Fibroblast of skin of right quadriceps (primary cell): Measurements from ENCODE around the gene APOH.
A peak's percentile ranks its signal among the peaks of the same experiment; 100 is the strongest.
"Not testable (repeated sequence)": the region's sequence is repeated elsewhere in the genome, so short reads cannot be mapped to it uniquely, and the experiment has no call there.

Experiments
- DNase-seq: peaks from one replicate; pipeline ENCODE4 v3.0.0-alpha.2; 2013

The APOH gene, protein sequence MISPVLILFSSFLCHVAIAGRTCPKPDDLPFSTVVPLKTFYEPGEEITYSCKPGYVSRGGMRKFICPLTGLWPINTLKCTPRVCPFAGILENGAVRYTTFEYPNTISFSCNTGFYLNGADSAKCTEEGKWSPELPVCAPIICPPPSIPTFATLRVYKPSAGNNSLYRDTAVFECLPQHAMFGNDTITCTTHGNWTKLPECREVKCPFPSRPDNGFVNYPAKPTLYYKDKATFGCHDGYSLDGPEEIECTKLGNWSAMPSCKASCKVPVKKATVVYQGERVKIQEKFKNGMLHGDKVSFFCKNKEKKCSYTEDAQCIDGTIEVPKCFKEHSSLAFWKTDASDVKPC

DNA sequence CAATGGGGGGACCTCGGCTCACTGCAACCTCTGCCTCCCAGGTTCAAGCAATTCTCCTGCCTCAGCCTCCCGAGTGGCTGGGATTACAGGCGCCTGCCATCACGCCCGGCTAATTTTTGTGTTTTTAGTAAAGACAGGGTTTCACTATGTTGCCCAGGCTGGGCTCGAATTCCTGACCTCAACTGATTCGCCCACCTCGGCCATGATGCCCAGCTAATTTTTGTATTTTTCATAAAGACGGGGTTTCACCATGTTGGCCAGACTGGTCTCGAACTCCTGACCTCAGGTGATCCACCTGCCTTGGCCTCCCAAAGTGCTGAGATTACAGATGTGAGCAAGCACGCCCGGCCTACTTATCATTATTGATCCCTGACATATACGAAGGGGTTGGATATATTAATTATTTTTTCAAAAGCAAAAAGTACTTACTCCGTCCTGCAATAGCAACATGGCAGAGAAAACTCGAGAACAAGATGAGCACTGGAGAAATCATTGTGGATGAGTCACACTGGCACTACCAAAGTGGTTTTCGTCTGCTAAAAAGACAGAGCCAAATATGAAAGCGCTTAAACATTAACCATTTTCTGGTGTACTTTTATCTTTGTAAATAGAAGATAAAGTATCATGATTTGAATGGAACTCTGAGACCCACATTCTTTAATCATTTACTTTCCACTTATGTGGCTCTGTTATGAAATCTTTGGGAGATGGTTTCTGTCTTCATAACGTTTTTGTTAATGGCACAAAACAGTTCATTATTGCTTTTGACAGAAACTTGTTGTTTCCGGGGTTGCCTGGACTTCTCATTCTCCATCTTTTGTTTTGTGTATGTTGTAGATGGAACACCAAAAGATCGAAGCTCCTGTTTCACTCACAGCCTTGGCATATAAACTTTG is at the start of gene APOH:
Gene APOH, minus strand, starts transcription at position 529 of the 896 bp plus-strand sequence. Its CDS starts 36 bp downstream, at position 493.
- no peak for DNase-seq

DNA sequence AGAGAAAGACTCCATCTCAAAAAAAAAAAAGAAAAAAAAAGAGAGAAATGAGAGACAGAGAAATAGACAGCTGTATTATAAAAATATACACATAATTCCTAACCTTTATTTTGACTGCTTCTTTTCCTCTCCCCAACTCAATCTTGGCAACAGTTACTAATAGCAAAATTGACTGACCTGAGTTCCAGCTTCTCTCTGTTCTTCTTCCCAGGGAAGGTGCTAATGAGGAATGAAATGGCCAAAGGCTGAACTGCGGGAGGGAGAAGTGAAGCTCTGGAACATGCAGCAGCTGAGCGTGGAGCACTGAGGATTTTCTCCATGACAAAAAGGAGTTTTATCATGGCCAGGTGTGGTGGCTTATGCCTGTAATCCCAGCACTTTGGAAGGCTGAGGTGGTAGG is 48.0 kb upstream of the APOH start:
- no peak for DNase-seq

DNA sequence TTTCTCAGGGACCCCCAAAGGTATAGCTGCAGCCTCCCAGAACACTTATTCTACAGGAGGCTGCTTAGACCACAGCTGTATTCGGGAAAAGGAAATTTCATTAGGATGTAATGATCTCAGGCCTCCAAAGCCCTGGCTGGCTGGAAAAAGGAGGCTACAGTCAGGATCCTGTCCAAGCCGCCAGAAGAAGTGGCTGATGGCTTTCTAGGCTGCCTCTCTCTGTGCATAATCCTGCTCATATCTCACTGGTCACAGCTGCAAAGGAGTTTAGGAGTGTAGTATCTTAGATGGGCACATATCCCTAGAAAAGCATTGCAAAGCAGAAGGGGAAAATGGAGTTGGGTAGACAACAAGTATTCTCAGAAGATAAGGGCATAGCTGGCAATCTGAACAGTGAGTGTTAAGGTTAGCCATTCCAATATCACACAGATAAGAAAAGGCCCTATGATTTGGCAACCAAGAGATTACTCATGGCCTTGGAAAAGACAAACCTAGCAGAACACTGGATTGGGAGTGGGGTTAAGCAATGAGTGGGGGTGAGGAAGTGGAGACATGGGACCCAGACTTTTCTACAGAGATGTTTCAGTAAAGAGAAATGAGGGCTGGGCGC is 47.2 kb upstream of the APOH start:
- peak; percentile 38 for DNase-seq

DNA sequence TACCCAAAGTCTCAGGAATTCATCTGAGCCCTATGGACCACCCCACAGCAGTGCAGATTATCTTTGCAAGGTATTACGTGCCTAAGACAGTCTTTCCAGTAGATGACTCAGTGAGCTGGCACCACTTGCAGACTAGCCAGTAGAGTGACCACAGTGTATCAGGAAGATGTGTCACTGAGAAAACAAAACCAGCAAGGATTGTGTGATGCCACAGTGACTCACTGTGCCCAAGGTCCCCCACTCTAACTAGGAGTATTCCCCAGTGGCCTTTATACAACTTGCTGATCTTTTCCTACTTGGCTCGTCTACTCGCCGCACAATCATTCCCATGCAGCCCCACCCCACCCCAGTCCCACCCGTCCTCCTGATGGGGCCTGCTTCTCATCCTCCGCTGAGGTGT is 46.4 kb upstream of the APOH start:
- DNase-seq = peak; percentile 93

DNA sequence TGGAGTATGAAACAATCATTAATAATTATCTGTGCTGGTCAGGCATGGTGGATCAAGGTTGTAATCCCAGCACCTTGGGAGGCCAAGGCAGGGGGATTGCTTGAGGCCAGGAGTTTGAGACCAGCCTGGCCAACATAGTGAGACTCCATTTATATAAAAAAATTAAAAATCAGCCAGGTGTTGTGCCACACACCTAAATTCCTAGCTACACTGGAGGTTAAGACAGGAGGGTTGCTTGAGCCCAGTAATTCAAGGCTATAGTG is 44.3 kb upstream of the APOH start:
- no peak for DNase-seq

DNA sequence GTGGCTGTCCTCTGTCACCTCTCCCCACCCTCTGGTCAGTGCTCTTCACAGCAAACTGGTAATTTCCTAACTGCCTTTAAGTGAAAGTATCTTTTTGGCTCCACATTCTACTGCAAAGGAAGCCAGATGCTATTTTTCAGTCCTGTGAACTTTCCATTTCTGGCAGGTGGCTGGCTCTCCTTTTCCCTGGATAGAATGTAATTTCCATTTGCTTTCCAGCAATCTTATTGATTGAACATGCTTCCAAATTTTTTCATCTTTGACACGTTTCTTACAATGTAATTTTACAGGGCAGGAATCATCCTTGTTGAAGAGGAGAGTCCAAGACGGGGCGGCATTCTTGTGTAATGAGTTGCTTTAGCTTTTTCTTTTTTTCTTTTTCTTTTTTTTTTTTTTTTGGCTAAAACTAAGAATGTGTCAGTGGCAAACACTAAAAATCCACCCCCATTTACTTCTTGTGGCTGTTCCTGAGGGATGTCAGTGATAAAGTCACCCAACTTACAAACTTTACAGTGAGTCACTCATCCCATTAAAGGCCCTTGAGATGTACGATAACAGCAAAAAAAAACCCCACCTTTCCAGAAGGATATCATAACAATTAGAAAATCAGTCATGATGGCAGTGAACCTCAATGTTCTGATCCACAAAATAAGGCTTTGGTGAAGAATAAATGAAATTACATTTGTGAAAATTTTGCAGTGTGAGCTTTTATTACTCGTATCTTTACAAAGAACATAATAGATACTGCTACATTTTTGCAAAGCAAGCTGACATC is 43.8 kb upstream of the APOH start:
- DNase-seq = peak; percentile 93

DNA sequence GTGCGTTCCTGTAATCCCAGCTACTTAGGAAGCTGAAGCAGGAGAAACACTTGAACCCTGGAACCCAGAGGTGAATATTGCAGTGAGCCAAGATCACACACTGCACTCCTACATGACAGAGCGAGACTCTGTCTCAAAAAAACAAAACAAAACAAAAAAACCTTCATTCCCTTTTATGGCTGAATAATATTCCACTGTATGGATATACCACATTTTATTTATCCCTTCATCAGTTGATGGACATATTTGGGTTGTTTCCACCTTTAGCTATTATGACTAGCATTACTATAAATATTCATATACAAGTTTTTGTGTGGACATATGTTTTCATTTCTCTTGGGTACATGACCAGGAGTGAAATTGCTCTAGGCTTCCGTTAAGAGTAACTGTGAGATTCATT is 42.3 kb upstream of the APOH start:
- DNase-seq = no peak

DNA sequence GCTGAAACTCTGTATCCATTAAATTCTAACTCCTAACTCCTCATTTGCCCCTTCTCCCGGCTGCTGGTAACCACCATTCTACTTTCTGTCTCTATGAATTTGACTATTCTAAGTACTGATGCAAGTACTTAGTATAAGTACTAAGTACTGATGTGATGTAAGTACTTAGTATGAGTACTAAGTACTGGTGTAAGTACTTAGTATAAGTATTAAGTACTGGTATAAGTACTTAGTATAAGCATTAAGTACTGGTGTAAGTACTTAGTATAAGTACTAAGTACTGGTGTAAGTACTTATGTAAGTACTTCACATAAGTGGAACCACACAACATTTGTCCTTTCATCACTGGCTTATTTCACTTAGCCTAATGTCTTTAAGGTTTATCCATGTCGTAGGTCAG is 40.9 kb upstream of the APOH start:
- DNase-seq = no peak

DNA sequence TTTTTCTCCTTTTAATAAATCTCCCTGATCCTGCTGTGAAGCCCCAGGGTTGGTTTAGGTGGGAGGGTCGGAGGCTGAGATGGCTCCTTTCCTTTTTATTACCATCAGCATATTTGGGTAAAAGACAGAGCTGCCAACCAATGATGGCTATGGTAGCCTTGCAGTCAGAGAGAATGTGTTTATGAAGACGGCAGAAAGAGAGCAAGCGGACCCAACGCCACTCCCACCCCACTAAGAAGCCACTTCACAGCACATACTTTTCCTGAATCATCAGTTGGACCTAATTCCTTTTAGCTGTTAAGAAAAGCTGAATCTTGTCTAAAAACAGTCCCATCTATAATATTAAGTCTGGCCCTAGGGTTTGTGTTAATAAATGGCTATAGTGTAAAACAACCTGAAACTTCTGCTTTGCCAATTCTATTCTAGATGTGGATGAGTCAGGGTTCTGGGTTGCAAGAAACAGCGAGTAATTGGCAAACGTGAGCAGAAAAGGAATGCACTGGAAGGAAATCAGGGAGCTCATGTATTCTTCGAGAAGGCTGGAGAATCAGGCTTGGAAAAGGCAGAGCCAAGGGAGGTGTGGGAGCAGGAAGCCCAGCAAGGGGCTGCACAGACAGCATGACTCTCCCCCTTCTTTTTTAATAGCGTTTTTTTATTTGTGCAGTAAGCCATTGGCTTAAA is 39.2 kb upstream of the APOH start:
- DNase-seq = peak; percentile 88

DNA sequence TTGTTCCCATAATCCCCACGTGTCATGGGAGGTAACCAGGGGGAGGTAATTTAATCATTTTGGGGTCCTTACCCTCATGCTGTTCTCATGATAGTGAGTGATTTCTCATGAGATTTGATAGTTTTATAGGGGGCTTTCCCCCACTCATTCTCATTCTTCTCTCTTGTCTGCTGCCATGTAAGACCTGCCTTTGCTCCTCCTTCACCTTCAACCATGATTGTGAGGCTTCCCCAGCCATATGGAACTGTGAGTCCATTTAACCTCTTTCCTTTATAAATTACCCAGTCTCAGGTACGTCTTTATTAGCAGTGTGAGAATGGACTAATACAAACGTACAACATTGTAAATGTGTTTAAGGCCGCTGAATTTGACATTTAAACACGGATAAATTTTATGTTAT is 35.5 kb upstream of the APOH start:
- no peak for DNase-seq

DNA sequence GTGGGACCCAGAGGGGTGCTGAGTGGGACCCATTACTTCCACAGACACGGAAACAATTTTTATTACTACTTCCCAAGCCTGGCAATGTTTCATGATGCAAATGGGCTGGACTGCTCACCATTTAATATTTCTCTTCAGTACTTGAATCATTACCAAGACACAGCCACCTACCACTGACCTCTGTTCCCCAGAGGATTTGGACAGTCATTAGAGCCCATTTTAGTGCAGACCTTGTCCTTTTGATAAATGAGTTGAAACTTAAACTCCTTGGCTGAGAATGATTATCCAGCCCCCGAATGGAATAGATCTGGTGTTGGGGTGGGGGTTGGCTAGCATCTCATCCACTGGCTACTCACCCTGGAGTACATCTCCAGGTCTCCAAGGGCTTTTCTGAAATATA is 33.6 kb upstream of the APOH start:
- no peak for DNase-seq

DNA sequence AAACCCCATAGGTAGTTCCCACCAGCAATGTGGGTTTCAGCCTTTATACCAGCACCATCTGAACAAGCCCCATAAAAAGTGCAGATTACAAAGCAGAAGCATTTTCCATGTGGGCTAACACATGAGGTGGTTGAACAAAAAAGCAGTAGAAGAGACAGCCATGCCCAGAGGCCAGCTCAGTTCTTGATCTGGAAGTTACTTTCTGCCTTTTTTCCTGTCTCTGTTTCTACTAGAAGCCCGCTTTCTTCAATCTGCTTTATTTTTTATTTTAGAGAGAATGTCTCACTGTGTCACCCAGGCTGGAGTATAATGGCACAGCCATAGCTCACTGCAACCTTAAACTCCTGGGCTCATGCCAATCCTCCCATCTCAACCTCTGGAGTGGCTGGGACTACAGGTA is 31.5 kb upstream of the APOH start:
- no peak for DNase-seq

DNA sequence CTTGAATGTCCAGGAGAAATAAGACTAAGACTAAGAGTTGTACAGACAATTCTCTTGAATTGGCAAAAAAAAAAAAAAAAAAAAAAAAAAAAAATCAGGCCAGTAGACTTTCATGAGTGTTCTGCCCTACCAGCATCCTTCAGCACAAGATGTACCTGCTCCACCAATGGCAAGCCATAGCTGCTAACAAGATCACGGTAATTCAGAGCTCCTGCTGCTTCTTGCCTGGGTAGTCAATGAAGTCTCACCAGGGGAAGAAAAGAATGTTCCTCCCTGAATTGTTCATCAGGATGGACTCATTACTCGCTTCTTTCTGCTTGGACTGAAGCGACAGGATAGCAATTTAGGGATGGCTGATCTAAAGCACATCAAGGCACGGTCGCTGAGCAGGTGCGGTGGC is 31.1 kb upstream of the APOH start:
- no peak for DNase-seq

DNA sequence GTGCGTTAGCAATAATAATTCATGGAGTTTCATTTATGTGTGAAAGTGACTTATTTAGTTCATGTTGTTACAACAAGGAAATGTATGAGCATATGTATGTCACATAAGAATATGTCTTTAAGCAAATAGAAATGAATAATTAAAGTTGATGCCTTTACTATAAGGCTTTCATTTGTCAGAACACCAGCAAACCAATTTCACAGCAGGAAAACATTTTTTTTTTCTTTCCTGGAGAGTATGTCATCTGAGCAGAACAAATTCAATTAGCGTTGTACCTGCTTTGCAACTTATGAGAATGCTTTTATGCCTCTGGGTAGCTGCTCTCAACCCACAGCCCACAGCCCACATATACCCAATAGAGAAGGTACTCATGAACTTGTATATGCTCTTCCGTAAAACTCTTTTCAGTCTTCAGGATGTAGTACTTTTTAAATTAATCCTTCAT is 26.3 kb upstream of the APOH start:
- no peak for DNase-seq

DNA sequence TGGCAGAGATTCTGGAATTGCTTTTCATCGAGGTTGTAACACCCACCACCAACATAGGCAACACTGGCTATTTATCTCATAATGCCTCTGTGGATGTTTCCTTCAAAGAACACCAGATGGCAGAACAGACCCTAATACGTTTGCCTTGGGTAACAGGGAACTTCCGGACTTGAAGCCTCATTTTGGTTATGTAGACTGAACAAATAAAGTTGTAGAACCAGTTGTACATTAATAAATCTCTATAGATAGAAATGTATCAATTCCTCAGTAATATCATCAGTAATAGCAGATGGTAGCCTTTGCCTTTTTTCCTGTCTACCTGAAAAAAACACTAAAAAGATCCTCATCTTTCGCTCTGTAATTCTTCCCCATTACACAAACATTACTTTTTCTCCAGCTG is 25.9 kb upstream of the APOH start:
- DNase-seq = peak; percentile 82

DNA sequence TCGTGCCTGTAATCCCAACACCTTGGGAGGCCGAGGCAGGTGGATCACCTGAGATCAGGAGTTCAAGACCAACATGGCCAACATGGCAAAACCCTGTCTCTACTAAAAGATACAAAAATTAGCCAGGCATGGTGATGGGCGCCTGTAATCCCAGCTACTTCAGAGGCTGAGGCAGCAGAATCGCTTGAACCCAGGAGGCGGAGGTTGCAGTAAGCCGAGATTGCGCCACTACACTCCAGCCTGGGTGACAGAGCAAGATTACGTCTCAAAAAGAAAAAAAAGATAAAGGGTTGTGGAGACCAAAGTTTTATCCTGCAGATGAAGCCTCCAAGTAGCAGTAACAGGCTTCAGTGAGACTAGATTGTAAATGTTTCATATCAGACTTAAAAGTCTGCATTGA is 24.2 kb upstream of the APOH start:
- DNase-seq = not testable (repeated sequence)

DNA sequence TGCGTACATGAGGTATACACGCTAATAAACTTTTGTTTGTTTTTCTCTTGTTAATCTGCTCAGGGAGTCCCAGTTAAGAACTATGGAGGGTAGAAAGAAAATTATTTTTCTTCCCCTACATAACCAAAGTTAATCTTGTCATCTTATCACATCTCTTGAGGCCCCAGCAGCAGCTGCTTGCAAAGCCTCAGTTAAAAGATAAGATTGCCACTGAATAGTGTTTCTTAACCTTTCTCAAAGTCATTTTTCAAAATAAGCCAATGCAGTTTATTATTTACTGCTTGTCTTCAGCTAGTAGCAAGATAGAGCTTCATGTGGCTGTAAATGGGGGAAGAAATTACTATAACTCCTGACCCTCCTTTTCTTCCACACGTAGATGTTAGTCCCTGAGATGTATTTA is 21.5 kb upstream of the APOH start:
- DNase-seq = no peak

DNA sequence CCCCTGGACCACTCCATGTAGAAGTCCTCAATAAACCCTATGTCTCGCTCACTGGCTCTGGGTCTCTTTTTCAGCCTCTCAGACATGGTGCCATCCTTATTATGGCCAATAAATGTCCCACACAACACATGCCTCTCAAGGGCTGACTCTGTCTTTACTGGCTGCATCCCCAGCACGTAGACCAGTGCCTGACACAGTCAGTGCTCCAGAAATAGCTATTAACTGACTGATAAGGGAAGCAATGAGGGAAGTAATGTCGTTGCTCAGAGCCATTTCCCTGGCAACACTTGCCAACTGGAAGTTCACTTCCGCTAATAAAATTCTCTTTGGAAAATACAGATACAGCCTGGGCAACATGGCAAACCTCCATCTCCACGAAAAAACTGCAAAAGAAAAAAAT is 19.1 kb upstream of the APOH start:
- no peak for DNase-seq

DNA sequence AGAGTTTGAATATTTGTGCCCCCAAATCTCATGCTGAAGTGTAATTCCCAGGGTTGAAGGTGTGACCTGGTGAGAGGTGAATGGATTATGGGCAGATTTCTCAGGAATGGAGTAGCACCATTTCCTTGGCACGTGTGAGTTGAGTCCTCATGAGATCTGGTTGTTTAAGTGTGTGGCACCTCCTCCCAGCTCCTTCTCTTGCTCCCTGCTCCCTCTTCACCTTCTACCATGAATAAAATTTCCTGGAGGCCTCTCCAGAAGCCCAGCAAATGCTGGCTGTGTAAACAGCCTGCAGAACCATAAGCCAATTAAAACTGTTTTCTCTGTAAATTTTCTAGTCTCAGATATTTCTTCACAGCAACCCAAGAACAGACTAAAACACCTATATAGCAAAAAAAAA is 12.6 kb upstream of the APOH start:
- DNase-seq = no peak

DNA sequence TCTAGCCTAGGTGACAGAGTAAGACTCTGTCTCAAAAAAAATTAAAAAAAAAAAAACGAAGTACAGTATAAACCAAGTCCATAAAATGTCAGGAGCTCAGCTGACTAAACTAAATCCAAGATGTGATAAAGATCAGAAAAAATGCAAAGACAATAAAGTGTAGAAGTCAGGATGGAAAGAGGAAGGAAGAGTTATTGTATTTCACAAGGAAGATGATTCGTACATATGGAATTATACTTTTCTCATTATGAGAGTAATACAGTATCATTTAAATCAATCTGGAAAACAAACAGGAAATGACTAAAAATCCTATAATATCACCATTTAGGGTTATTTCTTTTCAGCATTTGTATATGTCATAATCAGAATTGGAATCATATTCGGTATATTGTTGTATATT is 11.4 kb upstream of the APOH start:
- peak; percentile 79 for DNase-seq

DNA sequence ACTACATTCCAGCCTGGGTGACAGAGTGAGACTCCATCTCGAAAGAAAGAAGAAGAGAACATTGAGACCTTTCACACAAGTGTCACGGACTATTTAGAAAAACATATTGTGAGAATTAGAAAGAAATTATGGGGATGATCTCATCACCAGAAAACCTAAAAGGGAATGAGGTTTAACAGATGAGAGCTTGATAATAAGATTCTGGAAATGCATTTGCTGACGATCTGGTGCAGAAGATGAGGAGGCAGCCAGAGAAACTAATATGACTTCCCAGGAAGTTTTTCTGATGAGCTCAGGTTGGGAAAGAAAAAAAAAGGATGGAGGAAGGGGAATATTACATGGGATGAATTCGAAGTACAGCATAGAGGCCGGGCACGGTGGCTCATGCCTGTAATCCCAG is 10.8 kb upstream of the APOH start:
- peak; percentile 23 for DNase-seq

DNA sequence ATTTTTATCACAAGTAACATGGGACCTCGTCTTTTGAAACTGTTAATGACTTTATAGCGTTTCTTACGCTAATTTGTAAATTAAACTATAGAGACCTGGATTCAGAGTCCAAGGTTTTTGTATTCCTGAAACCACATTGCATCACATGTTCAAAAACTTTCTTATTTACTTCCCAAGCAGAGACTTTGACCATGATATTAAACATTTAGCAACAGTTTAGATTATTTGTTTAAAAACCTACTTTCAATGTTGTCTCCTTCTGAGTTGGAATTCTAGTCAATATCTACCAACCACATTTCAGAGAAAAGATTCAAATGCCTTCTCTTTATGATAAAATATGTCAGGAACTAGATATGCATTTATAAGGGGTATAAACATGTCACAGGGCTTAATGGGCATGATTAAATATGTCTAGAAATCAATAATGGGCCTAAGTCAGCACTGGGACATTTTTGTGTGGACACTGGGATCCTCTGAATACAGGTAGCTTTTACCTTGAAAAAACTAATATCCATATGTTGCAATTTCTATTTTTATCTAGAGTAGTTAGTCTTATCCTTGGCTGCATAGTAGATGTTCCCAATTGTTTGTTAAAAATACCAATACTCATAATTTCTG is 6.3 kb upstream of the APOH start:
- DNase-seq = no peak
